ENCODE data around the gene RNF157.

RNF157 gene

GRCh38 chr17:76155988-76156661, 84.2 kb downstream of the RNF157 start:
- no peak for DNase-seq (ENCODE audit: low read depth)

GRCh38 chr17:76154936-76155845, 85.1 kb downstream of the RNF157 start:
- DNase-seq (ENCODE audit: low read depth) = no peak

GRCh38 chr17:76154292-76154691, 86.0 kb downstream of the RNF157 start:
- DNase-seq (ENCODE audit: low read depth) = no peak

- peak; percentile 12 for DNase-seq (ENCODE audit: low read depth)
Measured at GRCh38 chr17:76153640-76154039, 86.7 kb downstream of the RNF157 start.

GRCh38 chr17:76153202-76153601, 87.1 kb downstream of the RNF157 start:
- no peak for DNase-seq (ENCODE audit: low read depth)

- DNase-seq (ENCODE audit: low read depth) = no peak
Measured at GRCh38 chr17:76152591-76152990, 87.7 kb downstream of the RNF157 start.

GRCh38 chr17:76151896-76152454, 88.3 kb downstream of the RNF157 start:
- DNase-seq (ENCODE audit: low read depth) = no peak

- DNase-seq (ENCODE audit: low read depth) = no peak
Measured at GRCh38 chr17:76150712-76151622, 89.3 kb downstream of the RNF157 start.

GRCh38 chr17:76149214-76149613, 91.1 kb downstream of the RNF157 start:
- no peak for DNase-seq (ENCODE audit: low read depth)

- DNase-seq (ENCODE audit: low read depth) = no peak
Measured at GRCh38 chr17:76148015-76148326, 92.3 kb downstream of the RNF157 start.

GRCh38 chr17:76147211-76148014, 92.9 kb downstream of the RNF157 start:
- no peak for DNase-seq (ENCODE audit: low read depth)

- no peak for DNase-seq (ENCODE audit: low read depth)
Measured at GRCh38 chr17:76146053-76146851, 94.0 kb downstream of the RNF157 start.

GRCh38 chr17:76145231-76146052, 94.9 kb downstream of the RNF157 start:
- DNase-seq (ENCODE audit: low read depth) = no peak

GRCh38 chr17:76142585-76143041, 97.7 kb downstream of the RNF157 start:
- no peak for DNase-seq (ENCODE audit: low read depth)

- DNase-seq (ENCODE audit: low read depth) = no peak
Measured at GRCh38 chr17:76142039-76142584, 98.2 kb downstream of the RNF157 start.

GRCh38 chr17:76141212-76142038, 98.9 kb downstream of the RNF157 start, which contains the start of gene FOXJ1:
Gene FOXJ1 (minus strand): TSS chr17:76141245. CDS start chr17:76140395, 850 bp downstream.
- peak; percentile 74 for DNase-seq (ENCODE audit: low read depth)

GRCh38 chr17:76140661-76141211, 99.6 kb downstream of the RNF157 start:
- no peak for DNase-seq (ENCODE audit: low read depth)
